MCF 10A (cell line): Measurements from ENCODE around the gene TRIM2. TPM values are rescaled to one million over a fixed set of nuclear protein-coding genes. Genes with fewer than 3 reads are reported as not detected.

Experiments
- BruUV-seq: library from RNA; stranded (reverse); fragments of 400-500 nt; replicated peaks from 2 replicates; lab custom pipeline; 2021; lab: Mats Ljungman, UMichigan
- CTCF ChIA-PET: fragments of 300-600 bp; sonication (Branson Sonifier 250); formaldehyde crosslinking; extraction: SDS; loops from one replicate; lab custom pipeline; 2021; ENCODE audit warnings: antibody characterized with exemption, inconsistent platforms; lab: Yijun Ruan, JAX
- POLR2A ChIA-PET: fragments of 300-600, 350-650 bp; sonication (Branson Sonifier 250); formaldehyde crosslinking; extraction: SDS; loops from one replicate; lab custom pipeline; 2020; ENCODE audit warnings: antibody characterized with exemption, inconsistent platforms; lab: Yijun Ruan, JAX
- DNase-seq: peaks from one replicate; pipeline ENCODE4 v3.0.0-alpha.2; 2018; ENCODE audit not compliant: unreplicated experiment
- H3K27ac Mint-ChIP-seq: one replicate; pipeline ENCODE4 v1.8.0; 2022; ENCODE audit warnings: mild to moderate bottlenecking, low read depth, mixed read lengths; ENCODE audit not compliant: unreplicated experiment
- H3K27me3 Mint-ChIP-seq: one replicate; pipeline ENCODE4 v1.8.0; 2022; ENCODE audit warnings: mixed read lengths; ENCODE audit not compliant: insufficient read depth, unreplicated experiment
- H3K36me3 Mint-ChIP-seq: one replicate; pipeline ENCODE4 v1.8.0; 2022; ENCODE audit warnings: mild to moderate bottlenecking, moderate library complexity, mixed read lengths; ENCODE audit not compliant: insufficient read depth, unreplicated experiment
- H3K4me1 Mint-ChIP-seq: one replicate; pipeline ENCODE4 v1.8.0; 2022; ENCODE audit warnings: mixed read lengths; ENCODE audit not compliant: insufficient read depth, unreplicated experiment
- H3K4me3 Mint-ChIP-seq: one replicate; pipeline ENCODE4 v1.8.0; 2022; ENCODE audit warnings: mild to moderate bottlenecking, moderate library complexity, mixed read lengths; ENCODE audit not compliant: unreplicated experiment
- H3K9me3 Mint-ChIP-seq: one replicate; pipeline ENCODE4 v1.8.0; 2022; ENCODE audit warnings: mixed read lengths; ENCODE audit not compliant: unreplicated experiment
- intact Hi-C: fragments of 100-400 bp; cut with micrococcal nuclease; formaldehyde crosslinking; loops from 2 replicates; pipeline ENCODE4 v1.14.1; 2022
- total RNA-seq: library from RNA; stranded (reverse); gene quantifications from 2 replicates; pipeline ENCODE4 v1.2.3, GENCODE V29; 2022
- TF ChIP-seq, protein P1 (sequence below): fragments of 200-600 bp; IDR thresholded peaks from one replicate; pipeline ENCODE4 v1.8.0; 2022; ENCODE audit warnings: antibody characterized with exemption, mild to moderate bottlenecking; ENCODE audit not compliant: unreplicated experiment

Gene TRIM2
- total RNA-seq, 1 experiment from 2014 or later: 37.2 TPM

DNA sequence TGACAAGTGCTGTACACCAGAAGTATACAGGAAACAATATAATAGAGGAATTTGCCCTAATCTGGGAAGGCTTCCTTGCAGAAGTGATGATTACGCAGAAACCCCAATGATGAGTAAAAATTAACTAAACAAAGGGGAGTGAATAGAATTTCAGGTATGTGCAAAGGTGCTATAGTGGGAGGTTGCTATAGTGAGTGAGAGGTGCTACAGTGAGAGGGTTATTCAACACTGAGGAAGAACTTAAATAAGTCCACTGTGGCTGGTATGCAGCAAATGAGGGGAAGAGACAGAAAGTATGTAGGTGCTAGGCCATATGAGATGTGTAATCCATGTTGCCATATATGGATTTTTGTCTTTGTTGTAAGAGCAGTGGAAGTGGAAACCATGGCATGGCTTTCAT lies 69.5 kb downstream of the TRIM2 start:
- Mint-ChIP-seq H3K9me3 (no peaks in the 10 kb centered on the region), H3K27me3 (no peaks in the 10 kb centered on the region), H3K4me3 (no peak overlapping the region), H3K36me3 (no peaks in the 10 kb centered on the region), H3K4me1 (peaks cover 13% of the 10 kb centered on the region), H3K27ac (no peak overlapping the region)
- ChIA-PET POLR2A (no interaction called here), CTCF (no interaction called here)
- TF ChIP-seq, protein P1, sequence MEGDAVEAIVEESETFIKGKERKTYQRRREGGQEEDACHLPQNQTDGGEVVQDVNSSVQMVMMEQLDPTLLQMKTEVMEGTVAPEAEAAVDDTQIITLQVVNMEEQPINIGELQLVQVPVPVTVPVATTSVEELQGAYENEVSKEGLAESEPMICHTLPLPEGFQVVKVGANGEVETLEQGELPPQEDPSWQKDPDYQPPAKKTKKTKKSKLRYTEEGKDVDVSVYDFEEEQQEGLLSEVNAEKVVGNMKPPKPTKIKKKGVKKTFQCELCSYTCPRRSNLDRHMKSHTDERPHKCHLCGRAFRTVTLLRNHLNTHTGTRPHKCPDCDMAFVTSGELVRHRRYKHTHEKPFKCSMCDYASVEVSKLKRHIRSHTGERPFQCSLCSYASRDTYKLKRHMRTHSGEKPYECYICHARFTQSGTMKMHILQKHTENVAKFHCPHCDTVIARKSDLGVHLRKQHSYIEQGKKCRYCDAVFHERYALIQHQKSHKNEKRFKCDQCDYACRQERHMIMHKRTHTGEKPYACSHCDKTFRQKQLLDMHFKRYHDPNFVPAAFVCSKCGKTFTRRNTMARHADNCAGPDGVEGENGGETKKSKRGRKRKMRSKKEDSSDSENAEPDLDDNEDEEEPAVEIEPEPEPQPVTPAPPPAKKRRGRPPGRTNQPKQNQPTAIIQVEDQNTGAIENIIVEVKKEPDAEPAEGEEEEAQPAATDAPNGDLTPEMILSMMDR: no peak
- no peak for DNase-seq
- intact Hi-C loops: no loop called here
- no TSS peak for BruUV-seq

DNA sequence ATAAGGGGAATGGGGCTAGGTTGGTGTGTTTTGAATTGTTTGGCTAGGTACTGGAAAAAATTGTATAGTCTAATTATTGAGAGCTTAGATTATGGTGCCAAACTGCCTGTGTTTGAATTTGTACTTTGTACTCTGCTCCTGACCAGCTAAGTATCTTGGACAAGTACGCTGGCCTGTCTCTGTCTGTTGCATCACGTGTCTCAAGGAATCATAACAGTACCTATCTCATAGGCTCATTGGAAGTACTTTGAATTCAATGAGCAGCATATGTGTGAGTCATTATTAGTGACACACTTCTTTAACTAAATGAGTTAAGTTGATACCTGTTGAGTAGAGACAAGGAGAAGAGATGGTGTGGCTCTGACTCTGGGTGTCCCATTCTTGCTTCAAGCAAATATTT lies 70.7 kb downstream of the TRIM2 start:
- Mint-ChIP-seq H3K27me3 (no peaks in the 10 kb centered on the region), H3K4me1 (peaks cover 12% of the 10 kb centered on the region), H3K4me3 (no peak overlapping the region), H3K27ac (no peak overlapping the region), H3K36me3 (no peaks in the 10 kb centered on the region), H3K9me3 (no peaks in the 10 kb centered on the region)
- TF ChIP-seq, protein P1: no peak
- intact Hi-C loops: no loop called here
- ChIA-PET CTCF (interaction anchor here (0.6 kb wide), 1 partner anchor 112 kb away, joined by 3 read pairs; no protein-coding TSS in a partner anchor), POLR2A (no interaction called here)
- DNase-seq: peak; percentile 11
- BruUV-seq: no TSS peak

DNA sequence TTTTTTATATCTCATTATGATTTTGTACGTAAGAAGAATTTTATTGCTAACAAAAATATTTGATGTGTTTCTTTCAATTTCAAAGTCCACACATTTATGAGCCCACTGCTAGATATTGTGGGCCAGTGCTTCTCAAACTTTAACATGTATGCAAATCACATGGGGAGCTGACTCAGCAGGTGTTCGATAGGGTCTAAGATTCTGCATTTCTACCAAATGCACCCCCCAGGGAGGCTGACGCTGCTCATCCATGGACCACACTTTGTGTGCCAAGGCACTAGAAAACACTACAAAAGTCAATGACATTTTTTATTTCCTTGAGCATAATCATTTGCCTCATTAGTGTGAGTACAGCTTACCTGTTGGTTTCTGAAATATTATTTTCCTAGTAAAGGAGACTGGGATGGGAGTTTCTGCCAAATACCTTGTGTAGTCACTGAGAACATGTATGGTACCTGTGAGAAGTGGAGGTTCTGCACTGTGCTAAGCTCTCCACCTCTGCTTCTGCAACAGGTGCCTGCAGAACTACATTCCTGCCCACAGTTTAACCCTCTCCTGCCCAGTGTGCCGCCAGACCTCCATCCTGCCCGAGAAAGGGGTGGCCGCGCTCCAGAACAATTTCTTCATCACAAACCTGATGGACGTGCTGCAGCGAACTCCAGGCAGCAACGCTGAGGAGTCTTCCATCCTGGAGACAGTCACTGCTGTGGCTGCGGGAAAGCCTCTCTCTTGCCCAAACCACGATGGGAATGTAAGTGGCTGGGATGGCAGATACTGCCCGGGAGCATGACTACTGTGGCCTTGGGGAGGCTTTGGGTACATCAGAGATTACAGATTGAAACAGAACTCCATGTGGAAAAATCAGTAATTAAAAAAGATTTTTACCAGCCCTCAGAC lies 71.4 kb downstream of the TRIM2 start:
- no TSS peak for BruUV-seq
- no peaks in the 10 kb centered on the region for H3K27me3 Mint-ChIP-seq
- no peak overlapping the region for H3K27ac Mint-ChIP-seq
- H3K36me3 Mint-ChIP-seq: no peaks in the 10 kb centered on the region
- no peak overlapping the region for H3K4me3 Mint-ChIP-seq
- H3K9me3 Mint-ChIP-seq: no peaks in the 10 kb centered on the region
- TF ChIP-seq, protein P1: no peak
- no peak for DNase-seq
- intact Hi-C loops: no loop called here
- ChIA-PET CTCF (interaction anchor here (0.5 to 0.6 kb wide), 3 partner anchors 16 to 148 kb away, joined by 3 read pairs; no protein-coding TSS in a partner anchor), POLR2A (no interaction called here)
- peaks cover 12% of the 10 kb centered on the region for H3K4me1 Mint-ChIP-seq

DNA sequence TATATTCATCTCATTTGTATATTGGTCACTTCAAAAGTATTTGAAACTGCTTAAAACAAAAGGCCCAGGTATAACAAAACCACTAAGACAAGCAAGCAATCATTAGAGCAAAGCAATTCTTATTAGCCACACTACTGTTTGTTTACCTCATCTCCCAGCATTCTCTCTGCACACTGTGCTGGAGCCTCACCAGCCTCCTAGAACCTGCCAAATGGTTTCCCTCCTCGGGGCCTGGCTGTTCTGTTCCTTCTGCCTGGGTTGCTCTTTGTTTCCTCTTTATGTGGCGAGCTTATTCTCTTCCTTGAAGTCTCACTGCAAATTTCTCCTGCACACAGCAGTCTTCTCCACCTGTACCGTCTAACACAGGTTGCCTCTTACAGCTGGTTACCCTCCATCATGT lies 72.7 kb downstream of the TRIM2 start:
- H3K4me3 Mint-ChIP-seq: no peak overlapping the region
- H3K27ac Mint-ChIP-seq: no peak overlapping the region
- H3K4me1 Mint-ChIP-seq: peaks cover 12% of the 10 kb centered on the region
- ChIA-PET CTCF (interaction anchor here (0.6 to 1.1 kb wide), 2 partner anchors 134 to 302 kb away, joined by 4 to 5 read pairs; no protein-coding TSS in a partner anchor), POLR2A (interaction anchor here (1.2 kb wide), 1 partner anchor 33 kb away, joined by 3 read pairs; no protein-coding TSS in a partner anchor)
- H3K9me3 Mint-ChIP-seq: no peaks in the 10 kb centered on the region
- TF ChIP-seq, protein P1: no peak
- intact Hi-C loops: no loop called here
- BruUV-seq: no TSS peak
- peaks cover 8% of the 10 kb centered on the region for H3K36me3 Mint-ChIP-seq
- H3K27me3 Mint-ChIP-seq: no peaks in the 10 kb centered on the region
- DNase-seq: no peak
